ENCODE results near the gene NEDD1.

NEDD1 gene

GRCh38 chr12:96902076-96902475 is 5.0 kb upstream of the NEDD1 start:
- no peak for DNase-seq (ENCODE audit: low read depth in 2 of 2)

GRCh38 chr12:96906498-96906848 is 584 bp upstream of the NEDD1 start:
- no peak for DNase-seq (ENCODE audit: low read depth in 2 of 2)

- no peak for DNase-seq (ENCODE audit: low read depth in 2 of 2)
Measured at GRCh38 chr12:96907671-96908422, 790 bp downstream of the NEDD1 start.

GRCh38 chr12:96908423-96908675 is 1.3 kb downstream of the NEDD1 start:
- DNase-seq (ENCODE audit: low read depth in 2 of 2): no peak

- no peak for DNase-seq (ENCODE audit: low read depth in 2 of 2)
Measured at GRCh38 chr12:96912261-96912660, 5.2 kb downstream of the NEDD1 start.

- no peak for DNase-seq (ENCODE audit: low read depth in 2 of 2)
Measured at GRCh38 chr12:96912943-96913342, 5.9 kb downstream of the NEDD1 start.

GRCh38 chr12:96919510-96920210 is 12.6 kb downstream of the NEDD1 start:
- no peak for DNase-seq (ENCODE audit: low read depth in 2 of 2)

GRCh38 chr12:96948782-96949181 is 41.7 kb downstream of the NEDD1 start:
- DNase-seq (ENCODE audit: low read depth in 2 of 2): no peak

- DNase-seq (ENCODE audit: low read depth in 2 of 2): no peak
Measured at GRCh38 chr12:96979532-96979931, 72.5 kb downstream of the NEDD1 start.

GRCh38 chr12:96980991-96981414 is 73.9 kb downstream of the NEDD1 start:
- no peak for DNase-seq (ENCODE audit: low read depth in 2 of 2)

- no peak for DNase-seq (ENCODE audit: low read depth in 2 of 2)
Measured at GRCh38 chr12:96981911-96982310, 74.9 kb downstream of the NEDD1 start.

GRCh38 chr12:96982671-96983070 is 75.6 kb downstream of the NEDD1 start:
- DNase-seq (ENCODE audit: low read depth in 2 of 2): no peak

- DNase-seq (ENCODE audit: low read depth in 2 of 2): peak; percentile 12 to 21
Measured at GRCh38 chr12:96985515-96986362, 78.7 kb downstream of the NEDD1 start.

- DNase-seq (ENCODE audit: low read depth in 2 of 2): no peak
Measured at GRCh38 chr12:96986883-96987523, 79.9 kb downstream of the NEDD1 start.

GRCh38 chr12:96988919-96989318 is 81.9 kb downstream of the NEDD1 start:
- no peak for DNase-seq (ENCODE audit: low read depth in 2 of 2)

GRCh38 chr12:96989916-96990315 is 82.9 kb downstream of the NEDD1 start:
- no peak for DNase-seq (ENCODE audit: low read depth in 2 of 2)

GRCh38 chr12:96994900-96995299 is 87.8 kb downstream of the NEDD1 start:
- no peak for DNase-seq (ENCODE audit: low read depth in 2 of 2)

GRCh38 chr12:96995861-96996260 is 88.8 kb downstream of the NEDD1 start:
- DNase-seq (ENCODE audit: low read depth in 2 of 2): no peak

- DNase-seq (ENCODE audit: low read depth in 2 of 2): no peak
Measured at GRCh38 chr12:96997797-96998484, 90.9 kb downstream of the NEDD1 start.

GRCh38 chr12:97003276-97003675 is 96.2 kb downstream of the NEDD1 start:
- DNase-seq (ENCODE audit: low read depth in 2 of 2): no peak

Measured in stimulated activated CD8-positive, alpha-beta memory T cell treated with anti-CD3 and anti-CD28 coated beads, Interleukin-2, amount 100 ng/mL, for 48 hours (primary cell).